Measurements from ENCODE around the gene SF3B2. TPM values are rescaled to one million over a fixed set of nuclear protein-coding genes. Genes with fewer than 3 reads are reported as not detected.

The SF3B2 gene
- total RNA-seq, 5 donors from 2014 or later (not counting 1 experiment from before 2014, with no cell fraction given) = 189 to 264 (median 224) TPM

GRCh38 chr11:66037327-66037726 lies 14.8 kb upstream of the SF3B2 start:
- H3K4me3 Mint-ChIP-seq = no peak overlapping the region

GRCh38 chr11:66039765-66040164 lies 12.4 kb upstream of the SF3B2 start:
- Mint-ChIP-seq H3K27me3 (peaks cover 3 to 6% of the 10 kb centered on the region in 2 donors), H3K27ac (no peak overlapping the region), H3K4me1 (peaks cover 2 to 5% (median 4%) of the 10 kb centered on the region in 3 donors), H3K36me3 (no peaks in the 10 kb centered on the region), H3K4me3 (no peak overlapping the region), H3K9me3 (no peaks in the 10 kb centered on the region)
- Histone ChIP-seq H3K4me3 (ENCODE audit: control insufficient read depth in 1 of 2, extremely low read depth in 1 of 2, low read length in 1 of 2) (no peak overlapping the region), H3K27me3 (replicated peaks in 1 of 2; ENCODE audit: control insufficient read depth in 2 of 2, extremely low read depth in 1 of 2, insufficient read depth in 2 of 2, low read length in 1 of 2) (peaks cover 0 to 23% of the 10 kb centered on the region in 2 experiments), H3K9me3 (no peaks in the 10 kb centered on the region), H3K27ac (ENCODE audit: low read length) (no peak overlapping the region), H3K36me3 (ENCODE audit: control insufficient read depth in 2 of 2, extremely low read depth in 1 of 2, insufficient read depth in 1 of 2, low read length in 1 of 2) (no peaks in the 10 kb centered on the region), H3K4me1 (ENCODE audit: control insufficient read depth in 1 of 2, extremely low read depth in 1 of 2, insufficient read depth in 2 of 2, low read length in 2 of 2) (peaks cover 0 to under 1% of the 10 kb centered on the region in 2 experiments)
- ChIA-PET POLR2A (no interaction called here), CTCF (no interaction called here)
- DNase-seq (no peak), ATAC-seq (replicated peaks in 1 of 4) (no peak)
- 86% methylated on average over 2 of the region's 3 CpGs for WGBS (ENCODE audit: insufficient coverage)

More at GRCh38 chr11:66037327-66037726, 14.8 kb upstream of the SF3B2 start:
- no peak overlapping the region for H3K27ac Mint-ChIP-seq
- Histone ChIP-seq H3K4me3 (ENCODE audit: control insufficient read depth in 1 of 2, extremely low read depth in 1 of 2, low read length in 1 of 2) (no peak overlapping the region), H3K4me1 (ENCODE audit: control insufficient read depth in 1 of 2, extremely low read depth in 1 of 2, insufficient read depth in 2 of 2, low read length in 2 of 2) (no peaks in the 10 kb centered on the region), H3K27me3 (replicated peaks in 1 of 2; ENCODE audit: control insufficient read depth in 2 of 2, extremely low read depth in 1 of 2, insufficient read depth in 2 of 2, low read length in 1 of 2) (peaks cover 0 to 25% of the 10 kb centered on the region in 2 experiments), H3K9me3 (no peaks in the 10 kb centered on the region), H3K36me3 (ENCODE audit: control insufficient read depth in 2 of 2, extremely low read depth in 1 of 2, insufficient read depth in 1 of 2, low read length in 1 of 2) (no peaks in the 10 kb centered on the region), H3K27ac (ENCODE audit: low read length) (no peak overlapping the region)
- peaks cover 4 to 6% of the 10 kb centered on the region in 2 donors for H3K27me3 Mint-ChIP-seq
- DNase-seq (no peak), ATAC-seq (replicated peaks in 1 of 4) (no peak)
- WGBS (ENCODE audit: insufficient coverage) = 71% methylated on average over 1 of the region's 3 CpGs
- H3K36me3 Mint-ChIP-seq = no peaks in the 10 kb centered on the region
- no peaks in the 10 kb centered on the region for H3K4me1 Mint-ChIP-seq
- CTCF ChIA-PET = no interaction called here
- POLR2A ChIA-PET = interaction anchor here in 1 of 2 donors (0.6 kb wide), 1 partner anchor 1152 kb away, joined by 6 read pairs; no protein-coding TSS in a partner anchor
- no peaks in the 10 kb centered on the region for H3K9me3 Mint-ChIP-seq

DNA sequence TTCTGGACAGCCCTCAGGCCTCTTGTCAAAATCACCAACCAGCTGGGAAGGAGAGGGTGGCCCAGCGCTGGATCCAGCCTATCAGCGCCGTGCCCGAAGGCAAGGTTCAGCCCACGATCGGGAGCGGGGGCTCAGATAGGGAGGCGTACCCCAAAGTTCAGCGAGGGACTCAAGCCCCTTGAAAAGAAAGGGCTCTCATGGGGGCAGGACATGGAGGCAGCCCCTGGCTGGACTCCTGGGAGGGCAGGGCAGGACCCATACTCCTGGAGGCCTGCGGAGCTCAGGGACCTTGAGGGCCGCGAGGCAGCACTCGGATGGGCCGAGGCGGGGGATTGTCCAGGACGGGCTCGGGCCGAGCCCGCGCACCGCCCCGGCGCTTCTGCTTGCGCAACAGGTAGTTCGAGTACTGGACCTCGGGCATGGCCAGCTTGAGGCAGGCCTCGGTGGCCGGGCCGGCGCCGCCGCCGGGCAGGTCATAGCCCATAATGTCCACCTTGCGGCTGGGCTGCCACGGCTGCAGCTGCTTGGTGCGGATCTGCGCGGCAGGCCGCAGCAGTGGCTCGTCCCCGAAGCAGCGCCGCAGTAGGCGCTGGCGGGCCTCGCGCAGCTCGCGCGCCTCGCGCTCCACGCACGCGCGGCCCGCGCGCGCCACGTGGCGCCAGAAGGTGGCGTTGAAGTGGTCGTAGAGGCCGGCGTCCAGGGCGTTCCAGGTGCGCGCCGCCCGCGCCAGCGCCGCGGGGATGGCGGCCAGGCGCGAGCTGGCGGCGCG lies 9.8 kb upstream of the SF3B2 start:
- H3K4me1 ChIP-seq (ENCODE audit: control insufficient read depth in 1 of 2, extremely low read depth in 1 of 2, insufficient read depth in 2 of 2, low read length in 2 of 2) = peaks cover 0 to 10% of the 10 kb centered on the region in 2 experiments
- ChIA-PET CTCF (interaction anchor here in 1 of 2 donors (0.6 kb wide), 1 partner anchor 551 kb away, joined by 3 read pairs; no protein-coding TSS in a partner anchor), POLR2A (no interaction called here)
- Mint-ChIP-seq H3K27ac (no peak overlapping the region), H3K4me1 (peaks cover 8 to 14% (median 11%) of the 10 kb centered on the region in 3 donors), H3K36me3 (no peaks in the 10 kb centered on the region), H3K9me3 (no peaks in the 10 kb centered on the region), H3K4me3 (no peak overlapping the region), H3K27me3 (peaks cover 0 to 5% of the 10 kb centered on the region in 2 donors)
- DNase-seq (no peak), ATAC-seq (replicated peaks in 1 of 4) (no peak)
- H3K9me3 ChIP-seq = no peaks in the 10 kb centered on the region
- WGBS (ENCODE audit: insufficient coverage) = 96% methylated on average over 68 of the region's 81 CpGs
- peaks cover 0 to 12% of the 10 kb centered on the region in 2 experiments for H3K27me3 ChIP-seq (replicated peaks in 1 of 2; ENCODE audit: control insufficient read depth in 2 of 2, extremely low read depth in 1 of 2, insufficient read depth in 2 of 2, low read length in 1 of 2)
- H3K27ac ChIP-seq (ENCODE audit: low read length) = no peak overlapping the region
- H3K36me3 ChIP-seq (ENCODE audit: control insufficient read depth in 2 of 2, extremely low read depth in 1 of 2, insufficient read depth in 1 of 2, low read length in 1 of 2) = no peaks in the 10 kb centered on the region
- no peak overlapping the region for H3K4me3 ChIP-seq (ENCODE audit: control insufficient read depth in 1 of 2, extremely low read depth in 1 of 2, low read length in 1 of 2)

GRCh38 chr11:66042996-66043906 lies 8.9 kb upstream of the SF3B2 start:
- Histone ChIP-seq H3K9me3 (no peaks in the 10 kb centered on the region), H3K27me3 (replicated peaks in 1 of 2; ENCODE audit: control insufficient read depth in 2 of 2, extremely low read depth in 1 of 2, insufficient read depth in 2 of 2, low read length in 1 of 2) (peaks cover 0 to 20% of the 10 kb centered on the region in 2 experiments), H3K27ac (ENCODE audit: low read length) (no peak overlapping the region), H3K4me3 (ENCODE audit: control insufficient read depth in 1 of 2, extremely low read depth in 1 of 2, low read length in 1 of 2) (no peak overlapping the region), H3K4me1 (ENCODE audit: control insufficient read depth in 1 of 2, extremely low read depth in 1 of 2, insufficient read depth in 2 of 2, low read length in 2 of 2) (peaks cover 0 to 10% of the 10 kb centered on the region in 2 experiments), H3K36me3 (ENCODE audit: control insufficient read depth in 2 of 2, extremely low read depth in 1 of 2, insufficient read depth in 1 of 2, low read length in 1 of 2) (no peaks in the 10 kb centered on the region)
- no peaks in the 10 kb centered on the region for H3K9me3 Mint-ChIP-seq
- H3K27me3 Mint-ChIP-seq = peaks cover 0 to 8% of the 10 kb centered on the region in 2 donors
- DNase-seq = no peak
- H3K36me3 Mint-ChIP-seq = no peaks in the 10 kb centered on the region
- peaks cover 8 to 14% (median 11%) of the 10 kb centered on the region in 3 donors for H3K4me1 Mint-ChIP-seq
- POLR2A ChIA-PET = no interaction called here
- no peak for ATAC-seq (replicated peaks in 1 of 4)
- H3K4me3 Mint-ChIP-seq = no peak overlapping the region
- WGBS (ENCODE audit: insufficient coverage) = 96% methylated on average over 82 of the region's 88 CpGs
- H3K27ac Mint-ChIP-seq = no peak overlapping the region
- CTCF ChIA-PET = interaction anchor here in 1 of 2 donors (0.5 to 0.6 kb wide), 2 partner anchors 10 to 712 kb away, joined by 3 to 4 read pairs; no protein-coding TSS in a partner anchor

GRCh38 chr11:66044757-66045156 lies 7.4 kb upstream of the SF3B2 start:
- H3K4me3 ChIP-seq (ENCODE audit: control insufficient read depth in 1 of 2, extremely low read depth in 1 of 2, low read length in 1 of 2) = no peak overlapping the region
- peaks cover 2 to 18% of the 10 kb centered on the region in 2 experiments for H3K4me1 ChIP-seq (ENCODE audit: control insufficient read depth in 1 of 2, extremely low read depth in 1 of 2, insufficient read depth in 2 of 2, low read length in 2 of 2)
- Mint-ChIP-seq H3K4me3 (peak overlapping the region in 1 of 3 donors; percentile 1), H3K36me3 (no peaks in the 10 kb centered on the region), H3K4me1 (peaks cover 11 to 21% (median 13%) of the 10 kb centered on the region in 3 donors), H3K27me3 (peaks cover 4 to 7% of the 10 kb centered on the region in 2 donors), H3K9me3 (no peaks in the 10 kb centered on the region), H3K27ac (no peak overlapping the region)
- ChIA-PET CTCF (interaction anchor here in 1 of 2 donors (0.6 to 2.0 kb wide), 11 partner anchors 11 to 823 kb away, joined by 3 to 11 read pairs (median 4); partner anchors contain the start of genes CCDC85B and PACS1), POLR2A (interaction anchor here in 1 of 2 donors (0.5 kb wide), 2 partner anchors 56 to 612 kb away, joined by 3 read pairs; no protein-coding TSS in a partner anchor)
- 57% methylated on average over 4 of the region's 6 CpGs for WGBS (ENCODE audit: insufficient coverage)
- H3K36me3 ChIP-seq (ENCODE audit: control insufficient read depth in 2 of 2, extremely low read depth in 1 of 2, insufficient read depth in 1 of 2, low read length in 1 of 2) = no peaks in the 10 kb centered on the region
- ATAC-seq (replicated peaks in 1 of 4) (peak in 3 of 4 experiments; percentile 12 to 28 (median 20)), DNase-seq (peak in 2 of 35 experiments; percentile 9 to 21)
- no peak overlapping the region for H3K27ac ChIP-seq (ENCODE audit: low read length)
- no peaks in the 10 kb centered on the region for H3K9me3 ChIP-seq
- H3K27me3 ChIP-seq (replicated peaks in 1 of 2; ENCODE audit: control insufficient read depth in 2 of 2, extremely low read depth in 1 of 2, insufficient read depth in 2 of 2, low read length in 1 of 2) = peaks cover 0 to 26% of the 10 kb centered on the region in 2 experiments

Data from T-cell (primary cell).